22Rv1 (cell line): ENCODE measurements around the gene MAP4K5.

ENCODE experiments used
- H3K27ac ChIP-seq: fragments of 450-650 bp; 2 replicates; pipeline ENCODE4 v1.5.1; 2017
- ZFX ChIP-seq: fragments of 450-650 bp; IDR thresholded peaks from 2 replicates; pipeline ENCODE4 v1.6.1; 2017; ENCODE audit warnings: antibody characterized with exemption, borderline replicate concordance
- TF ChIP-seq, protein P1 (sequence below): fragments of 450-650 bp; IDR thresholded peaks from 2 replicates; pipeline ENCODE4 v1.5.1; 2017; ENCODE audit warnings: mild to moderate bottlenecking

Gene MAP4K5

DNA sequence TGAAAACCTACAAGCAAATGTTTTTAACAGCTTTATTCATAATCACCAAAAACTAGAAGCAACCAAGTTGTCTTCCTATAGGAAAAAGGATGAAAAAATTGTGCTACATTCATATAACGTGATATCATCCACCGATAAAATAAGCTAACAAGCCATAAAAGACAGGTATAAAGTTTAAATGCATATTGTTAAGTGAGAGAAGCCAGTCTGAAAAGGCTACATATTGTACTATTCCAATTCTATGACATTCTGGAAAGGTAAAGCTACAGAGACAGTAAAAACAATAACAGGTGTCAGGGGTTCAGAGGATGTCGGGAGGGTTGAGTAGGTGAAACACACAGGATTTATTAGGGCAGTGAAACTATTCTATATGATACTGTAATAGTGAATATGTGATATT is 158.4 kb downstream of the MAP4K5 start:
- H3K27ac ChIP-seq, result no peak overlapping the region
- TF ChIP-seq, protein P1, sequence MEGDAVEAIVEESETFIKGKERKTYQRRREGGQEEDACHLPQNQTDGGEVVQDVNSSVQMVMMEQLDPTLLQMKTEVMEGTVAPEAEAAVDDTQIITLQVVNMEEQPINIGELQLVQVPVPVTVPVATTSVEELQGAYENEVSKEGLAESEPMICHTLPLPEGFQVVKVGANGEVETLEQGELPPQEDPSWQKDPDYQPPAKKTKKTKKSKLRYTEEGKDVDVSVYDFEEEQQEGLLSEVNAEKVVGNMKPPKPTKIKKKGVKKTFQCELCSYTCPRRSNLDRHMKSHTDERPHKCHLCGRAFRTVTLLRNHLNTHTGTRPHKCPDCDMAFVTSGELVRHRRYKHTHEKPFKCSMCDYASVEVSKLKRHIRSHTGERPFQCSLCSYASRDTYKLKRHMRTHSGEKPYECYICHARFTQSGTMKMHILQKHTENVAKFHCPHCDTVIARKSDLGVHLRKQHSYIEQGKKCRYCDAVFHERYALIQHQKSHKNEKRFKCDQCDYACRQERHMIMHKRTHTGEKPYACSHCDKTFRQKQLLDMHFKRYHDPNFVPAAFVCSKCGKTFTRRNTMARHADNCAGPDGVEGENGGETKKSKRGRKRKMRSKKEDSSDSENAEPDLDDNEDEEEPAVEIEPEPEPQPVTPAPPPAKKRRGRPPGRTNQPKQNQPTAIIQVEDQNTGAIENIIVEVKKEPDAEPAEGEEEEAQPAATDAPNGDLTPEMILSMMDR, result no peak
- TF ChIP-seq ZFX, result no peak

DNA sequence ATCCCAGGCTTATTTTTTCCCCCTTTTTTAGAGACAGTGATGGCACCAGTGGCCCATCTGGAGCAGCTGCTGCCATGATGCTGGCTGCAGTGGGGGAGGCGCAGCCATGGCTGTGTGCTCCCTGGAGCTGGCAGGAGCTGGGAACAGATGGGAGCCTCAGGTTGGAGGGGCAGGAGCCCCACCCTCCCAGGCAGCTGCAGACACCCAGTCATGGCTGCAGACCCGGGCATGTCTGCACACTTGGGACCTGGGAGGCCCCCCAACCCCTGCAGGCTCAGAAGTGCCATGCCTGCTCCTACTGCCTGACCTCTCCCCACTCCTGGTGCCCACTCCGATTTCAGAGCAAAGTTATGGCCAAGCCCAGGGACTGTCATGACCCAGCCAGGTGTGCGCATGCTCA is 160.8 kb downstream of the MAP4K5 start:
- H3K27ac ChIP-seq, result no peak overlapping the region
- TF ChIP-seq, protein P1, result no peak
- no peak for TF ChIP-seq ZFX
